IPS-18a (cell line): ENCODE data around the gene TRPV3.
"Not testable (repeated sequence)": the region's sequence is repeated elsewhere in the genome, so short reads cannot be mapped to it uniquely, and the experiment has no call there.

ENCODE experiments used
- H3K27ac ChIP-seq: one replicate; pipeline ENCODE4 v1.5.1; 2013; ENCODE audit warnings: low read length
- H3K27me3 ChIP-seq: one replicate; pipeline ENCODE4 v1.6.1; 2013; ENCODE audit warnings: mild to moderate bottlenecking, low read length; ENCODE audit not compliant: control insufficient read depth, insufficient read depth
- H3K36me3 ChIP-seq: one replicate; pipeline ENCODE4 v1.6.1; 2013; ENCODE audit warnings: low read depth, low read length; ENCODE audit not compliant: control insufficient read depth
- H3K4me1 ChIP-seq: one replicate; pipeline ENCODE4 v1.6.1; 2013; ENCODE audit warnings: low read depth, low read length; ENCODE audit not compliant: control insufficient read depth
- H3K4me3 ChIP-seq: one replicate; pipeline ENCODE4 v1.5.1; 2013; ENCODE audit warnings: low read length
- H3K9ac ChIP-seq: one replicate; pipeline ENCODE4 v1.6.1; 2013; ENCODE audit warnings: mild to moderate bottlenecking, low read length, moderate library complexity
- H3K9me3 ChIP-seq: one replicate; pipeline ENCODE4 v1.6.1; 2013; ENCODE audit warnings: low read depth, low read length; ENCODE audit not compliant: control insufficient read depth

TRPV3 gene

DNA sequence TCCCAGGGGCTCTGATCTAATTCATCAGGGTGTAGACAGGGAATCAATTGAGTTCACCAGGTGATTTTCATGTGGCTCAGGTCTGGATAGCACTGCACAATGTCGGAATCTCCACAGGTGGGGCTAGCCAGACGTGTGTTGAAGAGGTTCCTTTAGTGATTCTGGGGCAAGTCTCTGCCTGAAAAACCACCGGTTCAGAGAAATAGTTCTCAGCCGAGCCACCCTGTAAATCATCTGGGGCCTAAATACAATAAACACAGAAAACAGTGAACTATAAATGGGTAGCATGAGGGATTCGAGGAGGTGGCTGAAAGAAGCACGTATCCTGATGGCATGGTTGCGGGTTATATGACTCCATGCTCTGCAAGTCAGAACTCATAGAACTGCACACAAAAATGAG lies 60.5 kb downstream of the TRPV3 start:
- Histone ChIP-seq H3K27ac (no peak overlapping the region), H3K27me3 (no peaks in the 10 kb centered on the region), H3K9ac (no peak overlapping the region)

DNA sequence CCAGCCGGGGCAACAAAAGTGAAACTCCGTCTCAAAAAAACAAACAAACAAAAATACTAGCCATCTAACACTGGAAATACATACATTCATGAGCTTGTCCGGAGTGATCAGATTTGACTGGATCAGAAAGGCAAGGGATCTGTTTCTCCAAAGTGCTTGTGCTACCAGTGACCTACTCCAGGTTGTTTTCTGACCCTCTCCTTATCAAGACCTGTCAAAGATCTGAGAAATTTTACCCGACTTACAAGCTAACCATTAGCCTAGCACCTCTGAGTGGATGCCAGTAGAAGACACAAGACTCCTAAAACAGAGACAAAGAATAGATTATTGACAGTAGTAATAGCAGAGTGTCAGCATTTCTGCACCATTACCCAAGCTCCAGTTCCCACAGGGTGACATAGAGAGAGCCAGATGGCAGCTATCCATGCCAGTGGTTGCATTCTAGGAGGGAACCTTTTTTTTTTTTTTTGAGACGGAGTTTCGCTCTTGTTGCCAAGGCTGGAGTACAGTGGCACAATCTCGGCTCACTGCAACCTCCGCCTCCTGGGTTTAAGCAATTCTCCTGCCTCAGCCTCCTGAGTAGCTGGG lies 72.0 kb downstream of the TRPV3 start:
- Histone ChIP-seq H3K27me3 (no peaks in the 10 kb centered on the region), H3K4me3 (no peak overlapping the region), H3K36me3 (no peaks in the 10 kb centered on the region), H3K9me3 (no peaks in the 10 kb centered on the region), H3K9ac (no peak overlapping the region), H3K4me1 (peaks cover 41% of the 10 kb centered on the region), H3K27ac (no peak overlapping the region)

More for the DNA sequence above, 60.5 kb downstream of the TRPV3 start:
- Histone ChIP-seq H3K4me3 (no peak overlapping the region), H3K9me3 (no peaks in the 10 kb centered on the region), H3K36me3 (no peaks in the 10 kb centered on the region), H3K4me1 (peaks cover 5% of the 10 kb centered on the region)

GRCh38 chr17:3482852-3483251 lies 74.8 kb downstream of the TRPV3 start:
- H3K9ac ChIP-seq: no peak overlapping the region
- H3K27ac ChIP-seq: no peak overlapping the region
- H3K9me3 ChIP-seq: no peaks in the 10 kb centered on the region
- peaks cover 29% of the 10 kb centered on the region for H3K4me1 ChIP-seq
- peak overlapping the region; percentile 40 for H3K4me3 ChIP-seq
- H3K27me3 ChIP-seq: no peaks in the 10 kb centered on the region
- H3K36me3 ChIP-seq: no peaks in the 10 kb centered on the region

DNA sequence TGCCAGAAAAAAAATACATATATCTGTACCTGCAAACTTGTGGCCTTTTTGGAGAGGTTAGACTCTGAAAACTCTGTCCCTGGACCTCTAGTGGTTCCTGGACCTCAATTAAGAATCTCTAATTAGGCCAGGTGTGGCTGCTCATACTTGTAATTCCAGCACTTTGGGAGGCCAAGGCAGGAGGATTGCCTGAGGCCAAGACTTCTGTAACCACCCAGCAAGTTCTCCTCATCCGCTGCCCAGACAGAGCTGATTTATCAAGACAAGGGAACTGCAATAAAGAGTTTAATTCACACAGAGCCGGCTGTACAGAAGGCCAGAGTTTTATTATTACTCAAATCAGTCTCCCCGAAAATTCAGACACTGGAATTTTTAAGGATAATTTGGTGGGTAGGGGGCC lies 77.6 kb downstream of the TRPV3 start:
- no peaks in the 10 kb centered on the region for H3K9me3 ChIP-seq
- no peak overlapping the region for H3K27ac ChIP-seq
- H3K4me3 ChIP-seq: no peak overlapping the region
- H3K36me3 ChIP-seq: no peaks in the 10 kb centered on the region
- H3K27me3 ChIP-seq: no peaks in the 10 kb centered on the region
- H3K9ac ChIP-seq: no peak overlapping the region
- peaks cover 26% of the 10 kb centered on the region for H3K4me1 ChIP-seq

- Histone ChIP-seq H3K36me3 (no peaks in the 10 kb centered on the region), H3K9me3 (no peaks in the 10 kb centered on the region), H3K4me1 (peaks cover 7% of the 10 kb centered on the region), H3K27me3 (no peaks in the 10 kb centered on the region), H3K9ac (no peak within 1 kb of the TSS), H3K4me3 (no peak within 1 kb of the TSS), H3K27ac (no peak within 1 kb of the TSS)
These were observed 81.6 kb downstream of the TRPV3 start, which contains the start of gene ASPA for GRCh38 chr17:3475812-3476610. Gene ASPA (plus strand): TSS chr17:3475997. CDS start chr17:3476160, 163 bp downstream.

GRCh38 chr17:3475251-3475685 lies 82.3 kb downstream of the TRPV3 start:
- Histone ChIP-seq H3K4me3 (no peak overlapping the region), H3K9me3 (no peaks in the 10 kb centered on the region), H3K27me3 (no peaks in the 10 kb centered on the region), H3K36me3 (no peaks in the 10 kb centered on the region), H3K4me1 (peaks cover 7% of the 10 kb centered on the region), H3K9ac (no peak overlapping the region), H3K27ac (no peak overlapping the region)

- no peaks in the 10 kb centered on the region for H3K27me3 ChIP-seq
These were observed 83.4 kb downstream of the TRPV3 start for GRCh38 chr17:3474212-3474611.

GRCh38 chr17:3472137-3472536 lies 85.5 kb downstream of the TRPV3 start:
- no peaks in the 10 kb centered on the region for H3K27me3 ChIP-seq
- no peak overlapping the region for H3K27ac ChIP-seq
- H3K4me3 ChIP-seq: no peak overlapping the region
- H3K4me1 ChIP-seq: peaks cover 7% of the 10 kb centered on the region
- no peaks in the 10 kb centered on the region for H3K9me3 ChIP-seq
- H3K36me3 ChIP-seq: no peaks in the 10 kb centered on the region
- no peak overlapping the region for H3K9ac ChIP-seq

More at GRCh38 chr17:3474212-3474611, 83.4 kb downstream of the TRPV3 start:
- peaks cover 7% of the 10 kb centered on the region for H3K4me1 ChIP-seq
- H3K9me3 ChIP-seq: no peaks in the 10 kb centered on the region
- no peak overlapping the region for H3K4me3 ChIP-seq
- H3K27ac ChIP-seq: no peak overlapping the region
- no peaks in the 10 kb centered on the region for H3K36me3 ChIP-seq
- H3K9ac ChIP-seq: no peak overlapping the region

DNA sequence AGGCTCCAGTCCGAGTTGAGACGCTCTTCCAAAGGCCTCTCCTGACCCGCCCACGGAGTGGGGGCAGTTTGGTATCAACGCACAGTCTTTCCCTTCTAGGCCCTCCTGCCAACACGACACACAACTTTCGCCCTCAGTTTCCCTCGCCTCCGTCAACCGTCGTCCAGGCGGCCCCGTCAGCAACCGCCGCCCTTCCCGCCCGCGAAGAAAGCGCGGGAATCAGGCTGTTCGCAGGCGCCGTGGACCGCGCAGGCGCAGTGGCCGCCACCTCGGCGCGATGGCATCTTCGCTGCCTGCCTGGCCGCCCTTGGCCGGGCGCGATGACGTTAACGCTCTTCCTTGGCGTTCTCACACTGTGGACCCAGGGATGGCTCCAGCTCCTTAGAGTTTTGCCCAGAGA lies 86.0 kb downstream of the TRPV3 start, which contains the start of gene SPATA22:
TSS of gene SPATA22 (minus strand) at position 221 of the 400 bp plus-strand sequence. CDS start 2,494 bp downstream, outside the sequence.
- Histone ChIP-seq H3K27me3 (no peaks in the 10 kb centered on the region), H3K36me3 (no peaks in the 10 kb centered on the region), H3K9me3 (no peaks in the 10 kb centered on the region), H3K4me1 (peaks cover 7% of the 10 kb centered on the region), H3K9ac (no peak within 1 kb of the TSS), H3K27ac (no peak within 1 kb of the TSS), H3K4me3 (no peak within 1 kb of the TSS)

GRCh38 chr17:3469529-3469928 lies 88.1 kb downstream of the TRPV3 start:
- Histone ChIP-seq H3K27ac (no peak overlapping the region), H3K9ac (no peak overlapping the region), H3K4me1 (no peaks in the 10 kb centered on the region), H3K27me3 (no peaks in the 10 kb centered on the region), H3K9me3 (no peaks in the 10 kb centered on the region), H3K4me3 (no peak overlapping the region), H3K36me3 (no peaks in the 10 kb centered on the region)

GRCh38 chr17:3466355-3466754 lies 91.3 kb downstream of the TRPV3 start:
- not testable (repeated sequence) for H3K27me3 ChIP-seq, H3K4me3 ChIP-seq, H3K27ac ChIP-seq, H3K36me3 ChIP-seq, H3K4me1 ChIP-seq, H3K9me3 ChIP-seq, H3K9ac ChIP-seq
